GM19372 (cell line): ENCODE data around the gene KASH5.
"Not testable (repeated sequence)": the region's sequence is repeated elsewhere in the genome, so short reads cannot be mapped to it uniquely, and the experiment has no call there.

Experiments used
- ATAC-seq: cut with Tn5 transposase; IDR thresholded peaks from one replicate; pipeline ENCODE4 v1.9.1; 2021; ENCODE audit warnings: mild to moderate bottlenecking, low read depth, moderate library complexity; ENCODE audit not compliant: unreplicated experiment

KASH5 gene

GRCh38 chr19:49434907-49435583 is 47.0 kb downstream of the KASH5 start:
- no peak for ATAC-seq

DNA sequence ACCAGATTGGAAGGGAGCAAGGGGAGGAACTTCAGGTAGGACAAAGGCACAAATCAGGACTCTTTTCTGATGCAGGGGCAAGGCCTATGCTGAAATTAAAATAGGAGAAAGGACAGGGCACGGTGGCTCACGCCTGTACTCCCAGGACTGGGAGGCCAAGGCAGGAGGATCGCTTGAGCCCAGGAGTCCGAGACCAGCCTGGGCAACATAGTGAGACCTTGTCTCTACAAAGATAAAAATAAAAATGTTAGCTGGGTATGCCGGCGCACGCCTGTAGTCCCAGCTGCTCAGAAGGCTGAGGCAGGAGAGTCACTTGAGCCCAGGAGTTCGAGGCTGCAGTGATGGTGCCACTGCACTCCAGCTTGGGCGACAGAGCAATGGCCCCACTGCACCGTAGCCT is 47.6 kb downstream of the KASH5 start:
- ATAC-seq = no peak

DNA sequence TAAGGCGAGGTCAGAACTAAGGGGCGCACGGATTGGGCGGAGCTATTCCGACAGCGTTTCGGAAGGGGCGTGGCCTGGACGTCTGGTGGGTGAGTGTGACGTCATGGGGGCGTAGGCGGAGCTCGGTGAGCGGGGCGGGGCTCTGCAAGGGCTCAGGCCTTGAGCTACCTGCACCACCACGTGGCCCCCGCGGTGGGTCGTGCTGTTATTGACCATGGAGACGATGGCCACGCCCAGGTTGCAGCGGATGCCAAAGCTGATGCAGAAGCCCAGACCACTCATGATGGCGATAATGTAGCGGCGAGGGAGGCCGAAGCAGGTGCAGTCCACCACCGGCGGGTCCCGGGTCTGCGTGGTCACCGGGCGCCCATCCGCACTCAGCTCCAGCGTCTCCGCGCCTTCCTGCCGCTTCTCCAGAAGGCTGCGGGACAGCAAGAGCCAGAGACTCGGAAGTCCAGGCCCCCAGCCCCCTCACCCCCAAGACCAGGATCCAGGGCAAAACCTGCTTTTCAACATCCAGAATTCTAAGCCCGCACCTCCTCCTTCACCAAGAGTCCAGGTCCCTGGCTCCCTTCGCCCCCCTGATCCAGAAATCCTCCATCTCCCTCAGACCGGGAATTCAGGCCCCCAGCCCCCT is 48.5 kb downstream of the KASH5 start:
- ATAC-seq = no peak

- ATAC-seq = no peak
These were observed 49.2 kb downstream of the KASH5 start for GRCh38 chr19:49437231-49437630.

GRCh38 chr19:49438261-49438660 is 50.2 kb downstream of the KASH5 start:
- ATAC-seq = no peak

DNA sequence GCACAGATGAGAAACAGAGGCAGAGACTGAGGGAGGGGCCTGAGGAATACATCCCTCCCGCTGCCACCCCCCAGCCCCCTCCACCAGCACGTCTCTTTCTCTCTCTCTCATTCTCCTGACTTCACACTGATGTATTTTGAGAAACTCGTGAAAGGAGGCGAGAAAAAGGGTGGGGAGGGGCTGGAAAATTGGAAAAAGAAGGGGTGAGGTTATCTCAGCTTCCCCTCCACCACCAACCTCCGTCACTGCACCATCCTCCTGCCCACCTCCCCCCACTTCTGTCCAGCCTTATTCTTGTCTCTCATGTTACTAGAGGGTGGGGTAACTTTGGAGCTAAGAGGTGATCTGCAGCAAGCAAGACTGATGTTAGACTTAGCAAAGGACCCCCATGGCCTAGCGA is 51.8 kb downstream of the KASH5 start:
- no peak for ATAC-seq

- ATAC-seq = no peak
These were observed 52.6 kb downstream of the KASH5 start for GRCh38 chr19:49440439-49441209.

GRCh38 chr19:49441210-49441959 is 53.3 kb downstream of the KASH5 start, which contains the start of gene SLC17A7:
Gene SLC17A7 (minus strand): TSS chr19:49441527. CDS start chr19:49441379, 148 bp downstream.
- ATAC-seq = no peak

GRCh38 chr19:49441960-49442350 is 53.9 kb downstream of the KASH5 start:
- no peak for ATAC-seq

DNA sequence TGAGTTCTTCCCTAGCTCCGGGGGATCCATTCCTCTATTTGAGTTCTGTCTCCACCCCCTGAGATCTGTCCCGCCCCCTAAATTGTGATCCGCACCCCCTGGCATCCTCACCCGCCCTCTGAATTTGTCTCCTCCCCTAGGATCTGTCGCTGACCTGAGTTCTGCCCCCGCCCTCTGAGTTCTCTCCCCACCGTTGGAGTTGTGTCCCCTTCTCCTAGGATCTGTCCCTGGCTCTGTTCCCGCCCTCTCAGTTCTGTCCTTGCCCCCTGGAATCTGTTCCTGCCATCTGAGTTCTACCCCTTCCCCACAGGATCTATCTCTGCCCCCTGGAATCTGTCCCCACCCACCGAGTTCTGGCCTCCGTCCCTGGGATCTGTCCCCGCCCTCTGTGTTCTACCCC is 54.3 kb downstream of the KASH5 start:
- ATAC-seq = no peak

DNA sequence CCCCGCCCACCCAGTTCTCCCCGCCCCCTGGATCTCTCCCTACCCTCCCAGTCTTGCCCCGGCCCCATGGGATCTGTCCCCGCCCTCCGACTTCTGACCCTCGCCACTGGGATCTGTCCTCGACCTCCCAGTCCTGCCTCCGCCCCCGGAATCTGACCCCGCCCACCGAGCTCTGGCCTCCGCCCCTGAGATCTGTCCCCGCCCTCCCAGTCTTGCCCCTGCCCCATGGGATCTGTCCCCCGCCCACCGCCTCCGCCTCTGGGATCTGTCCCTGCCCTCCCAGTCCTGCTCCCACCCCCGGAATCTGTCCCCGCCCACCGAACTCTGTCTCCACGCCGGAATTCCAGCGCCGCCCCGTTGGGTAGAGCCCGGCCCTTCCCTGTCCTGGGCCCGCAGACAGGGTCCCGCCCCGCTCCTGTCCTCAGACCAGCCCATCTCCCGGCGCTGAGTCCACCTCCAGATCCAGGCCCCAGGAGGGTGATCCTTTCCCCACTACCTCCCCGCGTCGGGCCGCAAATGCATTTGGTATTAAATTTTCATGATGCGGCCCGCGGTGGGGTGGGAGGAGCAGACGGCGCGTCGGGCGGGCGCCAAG is 54.8 kb downstream of the KASH5 start:
- ATAC-seq = no peak

GRCh38 chr19:49443366-49444099 is 55.5 kb downstream of the KASH5 start:
- ATAC-seq = peak; percentile 80

DNA sequence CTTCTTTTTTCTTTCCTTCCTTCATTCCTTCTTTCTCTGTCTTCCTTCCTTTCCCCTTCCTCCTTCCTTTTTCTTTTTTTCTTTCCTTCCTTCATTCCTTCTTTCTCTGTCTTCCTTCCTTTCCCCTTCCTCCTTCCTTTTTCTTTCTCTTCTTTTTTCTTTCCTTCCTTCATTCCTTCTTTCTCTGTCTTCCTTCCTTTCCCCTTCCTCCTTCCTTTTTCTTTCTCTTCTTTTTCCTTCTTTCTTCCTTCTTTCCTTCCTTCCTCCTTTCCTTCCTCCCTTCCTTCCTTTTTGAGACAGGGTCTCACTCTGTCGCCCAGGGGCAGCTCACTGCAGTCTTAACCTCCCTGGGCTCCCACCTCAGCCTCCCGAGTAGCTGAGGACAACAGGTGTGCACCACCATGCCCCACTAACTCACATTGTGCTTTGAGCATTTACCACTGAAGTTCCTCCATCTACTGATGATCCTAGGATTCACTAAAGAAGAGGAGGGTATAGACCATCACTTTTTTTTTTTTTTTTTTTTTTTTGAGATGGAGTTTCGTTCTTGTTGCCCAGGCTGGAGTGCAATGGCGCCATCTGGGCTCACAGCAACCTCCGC is 56.2 kb downstream of the KASH5 start:
- ATAC-seq = not testable (repeated sequence)

DNA sequence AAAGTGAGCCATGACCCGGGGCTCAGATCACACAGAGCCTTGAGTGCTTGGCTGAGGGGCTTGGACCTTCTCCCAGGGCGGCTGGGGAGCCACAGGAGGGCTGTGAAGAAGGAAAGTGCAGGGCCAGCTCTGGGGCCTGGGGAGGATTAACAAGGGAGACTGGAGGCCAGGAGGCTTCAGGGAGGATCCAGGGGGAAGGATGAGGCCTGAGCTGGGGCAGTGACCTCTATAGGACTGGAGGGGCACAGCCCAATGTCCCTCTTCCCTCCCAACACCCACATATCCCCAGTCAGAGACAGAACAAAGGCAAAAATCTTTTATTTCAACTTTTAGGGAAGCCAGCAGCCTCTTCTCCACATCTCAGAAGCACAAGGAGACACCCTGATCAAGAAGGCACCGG is 57.9 kb downstream of the KASH5 start:
- no peak for ATAC-seq

DNA sequence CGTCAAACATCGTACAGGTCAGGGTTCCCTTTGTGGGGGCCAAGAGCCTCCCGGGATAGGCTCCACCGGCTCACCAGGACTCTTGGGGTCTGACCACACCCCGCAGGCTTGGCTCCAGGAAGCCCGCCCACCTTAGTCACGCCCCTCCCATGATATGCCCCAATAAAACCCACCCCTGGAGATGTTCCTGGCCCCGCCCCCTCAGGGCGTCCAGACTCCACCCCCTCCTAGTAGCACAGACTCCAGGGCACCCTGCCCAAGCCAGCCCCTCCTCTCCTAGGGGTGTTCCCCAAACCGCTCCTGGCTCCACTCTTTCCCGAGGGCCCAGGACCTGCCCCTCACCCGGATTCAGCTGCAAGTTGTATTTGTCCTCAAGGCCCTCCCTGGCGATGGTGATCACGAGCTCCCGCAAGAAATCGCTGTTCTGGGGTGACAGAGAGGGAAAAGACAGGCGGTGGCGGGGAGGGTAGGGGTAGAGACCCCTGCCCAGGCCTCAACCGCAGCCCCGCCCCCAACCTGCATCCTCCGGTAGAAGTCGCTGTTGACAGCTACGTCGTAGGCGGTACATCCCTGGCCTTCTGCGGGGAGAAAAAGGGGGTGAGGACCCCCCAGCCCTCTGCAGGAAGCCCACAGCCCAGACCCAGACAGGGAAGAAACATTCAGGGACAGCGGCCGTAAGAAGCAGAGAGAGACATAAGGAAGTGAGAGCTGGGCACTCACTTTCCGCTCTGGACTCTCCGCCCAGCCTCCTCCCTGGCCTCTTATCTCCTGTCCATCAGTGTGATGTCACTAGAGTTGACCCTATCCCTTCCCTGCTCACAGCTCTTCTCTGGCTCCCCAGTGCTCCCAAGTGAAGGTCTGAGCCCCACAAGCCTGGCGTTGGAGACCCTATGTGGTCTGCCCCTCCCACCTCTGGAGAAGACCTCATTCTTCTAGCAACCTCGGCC is 59.7 kb downstream of the KASH5 start:
- ATAC-seq = no peak

- no peak for ATAC-seq
These were observed 60.4 kb downstream of the KASH5 start for GRCh38 chr19:49448432-49448786.

DNA sequence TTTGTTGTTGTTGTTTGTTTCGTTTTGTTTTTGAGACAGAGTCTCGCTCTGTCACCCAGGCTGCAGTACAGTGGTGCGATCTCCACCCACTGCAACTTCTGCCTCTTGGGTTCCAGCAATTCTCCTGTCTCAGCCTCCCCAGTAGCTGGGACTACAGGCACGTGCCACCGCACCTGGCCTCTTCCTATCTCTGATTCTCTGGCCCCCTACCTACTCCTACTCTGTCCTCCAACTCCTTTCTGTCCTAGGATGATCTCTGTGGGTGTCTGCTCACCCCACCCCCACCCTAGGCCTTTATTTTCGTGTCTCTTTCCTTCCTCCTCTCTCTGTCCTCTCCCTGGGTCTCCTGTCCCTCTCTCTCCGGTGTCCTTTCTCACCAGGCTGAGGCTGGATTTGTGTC is 62.4 kb downstream of the KASH5 start:
- no peak for ATAC-seq

DNA sequence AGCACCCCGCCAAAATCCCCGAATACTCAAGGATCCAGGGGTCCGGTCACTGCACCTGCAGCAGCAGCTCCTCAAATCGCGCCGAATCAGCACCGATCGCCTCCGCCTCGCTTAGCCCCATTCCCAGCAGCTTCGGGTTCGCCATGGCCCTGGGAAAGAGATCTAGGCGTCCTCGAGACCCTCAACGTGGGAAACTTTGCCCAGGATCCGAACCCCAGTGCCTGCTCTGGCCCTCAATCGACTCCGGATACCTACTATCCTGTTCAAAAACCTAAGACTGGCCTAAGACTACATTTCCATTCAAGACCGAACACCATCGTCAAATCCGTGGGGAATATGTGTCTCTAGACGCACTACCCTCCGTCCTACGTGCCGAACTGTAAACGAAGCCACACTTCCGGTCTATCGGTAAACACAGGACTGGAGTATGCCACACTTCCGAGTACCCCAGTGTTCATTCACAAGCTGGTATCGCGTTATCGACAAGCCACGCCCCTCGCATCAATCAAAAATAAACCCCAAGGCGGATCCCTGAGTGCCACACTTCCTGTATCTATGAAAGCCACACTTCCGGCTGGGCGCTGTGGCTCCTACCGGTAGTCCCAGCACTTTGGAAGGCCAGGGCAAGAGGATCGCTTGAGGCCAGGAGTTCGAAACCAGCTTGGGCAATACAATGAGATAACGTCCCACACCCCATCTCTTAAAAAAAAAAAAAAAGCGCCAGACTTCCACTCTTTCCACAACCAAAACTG is 63.6 kb downstream of the KASH5 start, which contains the start of gene PIH1D1:
Gene PIH1D1, minus strand, starts transcription at position 385 of the 752 bp plus-strand sequence. Its CDS starts 240 bp downstream, at position 145.
- ATAC-seq = peak; percentile 50
